Sigmoid colon (tissue), 4 donors: ENCODE data around the gene AP4S1.
"Not testable (repeated sequence)": the region's sequence is repeated elsewhere in the genome, so short reads cannot be mapped to it uniquely, and the experiment has no call there.

Experiments used
- EP300 ChIP-seq, 4 donors: sonication (generic); formaldehyde crosslinking; IDR thresholded peaks; one replicate each; pipeline ENCODE4 v1.6.1; 2017; ENCODE audit warnings: antibody characterized with exemption in 4 of 4
- POLR2A ChIP-seq, 2 donors: fragments of 450-650 bp; IDR thresholded peaks; one replicate each; pipeline ENCODE4 v1.6.1; 2016; ENCODE audit warnings: antibody characterized with exemption in 2 of 2, mild to moderate bottlenecking in 2 of 2, moderate library complexity in 2 of 2
- POLR2AphosphoS5 ChIP-seq, 4 donors: sonication (generic); formaldehyde crosslinking; IDR thresholded peaks; one replicate each; pipeline ENCODE4 v1.6.1; 2017; ENCODE audit warnings: antibody characterized with exemption in 4 of 4
- TF ChIP-seq, protein P1 (sequence below), 4 experiments: fragments of 450-650 bp in 3 of 4; fragments of 200-600 bp in 1 of 4; IDR thresholded peaks; one replicate each; pipeline ENCODE4 v1.5.1; 2016 to 2019; ENCODE audit warnings: antibody characterized with exemption in 4 of 4, mild to moderate bottlenecking in 3 of 4, moderate library complexity in 2 of 4

DNA sequence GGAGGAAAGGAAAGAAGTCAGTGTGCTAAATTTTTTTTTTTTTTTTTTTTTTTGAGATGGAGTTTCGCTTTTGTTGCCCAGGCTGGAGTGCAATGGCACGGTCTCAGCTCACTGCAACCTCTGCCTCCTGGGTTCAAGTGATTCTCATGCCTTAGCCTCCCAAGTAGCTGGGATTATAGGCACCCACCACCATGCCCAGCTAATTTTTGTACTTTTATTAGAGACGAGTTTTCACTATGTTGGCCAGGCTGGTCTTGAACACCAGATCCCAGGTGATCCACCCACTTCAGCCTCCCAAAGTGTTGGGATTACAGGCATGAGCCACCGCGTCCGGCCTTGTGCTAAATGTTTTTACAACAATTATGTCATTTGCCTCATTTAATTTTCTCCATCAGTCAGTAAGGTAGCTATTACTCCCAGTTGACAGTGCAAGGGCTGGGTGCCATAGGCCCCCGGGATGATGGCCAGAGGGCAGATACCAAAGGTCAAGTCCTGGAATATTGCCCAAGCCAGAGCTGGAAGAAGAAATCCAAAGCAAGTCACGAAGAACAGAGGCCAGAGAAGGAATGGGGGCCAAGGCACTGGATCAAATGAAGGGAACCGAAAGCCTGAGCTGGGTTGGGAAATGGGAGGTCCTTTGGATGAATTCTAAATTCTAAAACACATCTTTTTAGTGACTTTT is 27.6 kb downstream of the AP4S1 start:
- TF ChIP-seq, protein P1, sequence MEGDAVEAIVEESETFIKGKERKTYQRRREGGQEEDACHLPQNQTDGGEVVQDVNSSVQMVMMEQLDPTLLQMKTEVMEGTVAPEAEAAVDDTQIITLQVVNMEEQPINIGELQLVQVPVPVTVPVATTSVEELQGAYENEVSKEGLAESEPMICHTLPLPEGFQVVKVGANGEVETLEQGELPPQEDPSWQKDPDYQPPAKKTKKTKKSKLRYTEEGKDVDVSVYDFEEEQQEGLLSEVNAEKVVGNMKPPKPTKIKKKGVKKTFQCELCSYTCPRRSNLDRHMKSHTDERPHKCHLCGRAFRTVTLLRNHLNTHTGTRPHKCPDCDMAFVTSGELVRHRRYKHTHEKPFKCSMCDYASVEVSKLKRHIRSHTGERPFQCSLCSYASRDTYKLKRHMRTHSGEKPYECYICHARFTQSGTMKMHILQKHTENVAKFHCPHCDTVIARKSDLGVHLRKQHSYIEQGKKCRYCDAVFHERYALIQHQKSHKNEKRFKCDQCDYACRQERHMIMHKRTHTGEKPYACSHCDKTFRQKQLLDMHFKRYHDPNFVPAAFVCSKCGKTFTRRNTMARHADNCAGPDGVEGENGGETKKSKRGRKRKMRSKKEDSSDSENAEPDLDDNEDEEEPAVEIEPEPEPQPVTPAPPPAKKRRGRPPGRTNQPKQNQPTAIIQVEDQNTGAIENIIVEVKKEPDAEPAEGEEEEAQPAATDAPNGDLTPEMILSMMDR (IDR thresholded peaks at IDR 0.05): not testable (repeated sequence)
- TF ChIP-seq POLR2A, EP300 (IDR thresholded peaks at IDR 0.05): not testable (repeated sequence)
- peak in 2 of 4 donors; percentile 14 to 35 for TF ChIP-seq POLR2AphosphoS5 (IDR thresholded peaks at IDR 0.05)
